Endothelial cell (in vitro differentiated cells): ENCODE data around the gene GRID1. TPM values are rescaled to one million over a fixed set of nuclear protein-coding genes. Genes with fewer than 3 reads are reported as not detected.

Experiments
- DNase-seq: peaks from one replicate; pipeline ENCODE4 v3.0.0; 2021; ENCODE audit warnings: low spot score
- H3K27ac Mint-ChIP-seq: one replicate; pipeline ENCODE4 v1.8.0; 2021; ENCODE audit warnings: mixed read lengths, inconsistent platforms; ENCODE audit not compliant: unreplicated experiment
- H3K27me3 Mint-ChIP-seq: one replicate; pipeline ENCODE4 v1.8.0; 2021; ENCODE audit warnings: mild to moderate bottlenecking, moderate library complexity, mixed read lengths, inconsistent platforms; ENCODE audit not compliant: unreplicated experiment
- H3K36me3 Mint-ChIP-seq: one replicate; pipeline ENCODE4 v1.8.0; 2021; ENCODE audit warnings: mild to moderate bottlenecking, low read depth, mixed read lengths, inconsistent platforms; ENCODE audit not compliant: unreplicated experiment
- H3K4me1 Mint-ChIP-seq: one replicate; pipeline ENCODE4 v1.8.0; 2021; ENCODE audit warnings: mild to moderate bottlenecking, mixed read lengths, inconsistent platforms; ENCODE audit not compliant: unreplicated experiment
- H3K4me3 Mint-ChIP-seq: one replicate; pipeline ENCODE4 v1.8.0; 2021; ENCODE audit warnings: mild to moderate bottlenecking, mixed read lengths, inconsistent platforms; ENCODE audit not compliant: unreplicated experiment
- H3K9me3 Mint-ChIP-seq: one replicate; pipeline ENCODE4 v1.8.0; 2021; ENCODE audit warnings: mixed read lengths, inconsistent platforms; ENCODE audit not compliant: unreplicated experiment
- CTCF ChIP-seq: fragments of 200-600 bp; sonication (generic); IDR thresholded peaks from one replicate; pipeline ENCODE4 v1.5.0; 2021; ENCODE audit warnings: antibody characterized with exemption; ENCODE audit not compliant: unreplicated experiment
- total RNA-seq: library from RNA; stranded (reverse); fragmentation: NEBNext Ultra II Directional; extraction: Animal tissue kit (Norgen Biotek cat#: 25700); gene quantifications from one replicate; pipeline ENCODE4 v1.2.1, GENCODE V29; 2021; ENCODE audit not compliant: unreplicated experiment

Gene GRID1
- total RNA-seq, 1 donor from 2014 or later: 0.26 TPM

- H3K36me3 Mint-ChIP-seq: no peaks in the 10 kb centered on the region
- H3K9me3 Mint-ChIP-seq: no peaks in the 10 kb centered on the region
- no peak overlapping the region for H3K4me3 Mint-ChIP-seq
- no peak overlapping the region for H3K27ac Mint-ChIP-seq
- DNase-seq: no peak
- no peaks in the 10 kb centered on the region for H3K4me1 Mint-ChIP-seq
- TF ChIP-seq CTCF: no peak
- peaks cover 5% of the 10 kb centered on the region for H3K27me3 Mint-ChIP-seq
Observed at GRCh38 chr10:85641479-85642009, 725.1 kb downstream of the GRID1 start.

- Mint-ChIP-seq H3K4me1 (no peaks in the 10 kb centered on the region), H3K27ac (no peak overlapping the region), H3K9me3 (peaks cover 3% of the 10 kb centered on the region), H3K4me3 (no peak overlapping the region), H3K36me3 (no peaks in the 10 kb centered on the region), H3K27me3 (peaks cover 4% of the 10 kb centered on the region)
- TF ChIP-seq CTCF: no peak
- no peak for DNase-seq
Observed at GRCh38 chr10:85638797-85639196, 727.8 kb downstream of the GRID1 start.

- no peak overlapping the region for H3K4me3 Mint-ChIP-seq
- peaks cover 4% of the 10 kb centered on the region for H3K27me3 Mint-ChIP-seq
- no peaks in the 10 kb centered on the region for H3K4me1 Mint-ChIP-seq
- TF ChIP-seq CTCF: no peak
- peaks cover 3% of the 10 kb centered on the region for H3K9me3 Mint-ChIP-seq
- no peak for DNase-seq
- H3K36me3 Mint-ChIP-seq: no peaks in the 10 kb centered on the region
- H3K27ac Mint-ChIP-seq: no peak overlapping the region
Observed at GRCh38 chr10:85635650-85636049, 730.9 kb downstream of the GRID1 start.

DNA sequence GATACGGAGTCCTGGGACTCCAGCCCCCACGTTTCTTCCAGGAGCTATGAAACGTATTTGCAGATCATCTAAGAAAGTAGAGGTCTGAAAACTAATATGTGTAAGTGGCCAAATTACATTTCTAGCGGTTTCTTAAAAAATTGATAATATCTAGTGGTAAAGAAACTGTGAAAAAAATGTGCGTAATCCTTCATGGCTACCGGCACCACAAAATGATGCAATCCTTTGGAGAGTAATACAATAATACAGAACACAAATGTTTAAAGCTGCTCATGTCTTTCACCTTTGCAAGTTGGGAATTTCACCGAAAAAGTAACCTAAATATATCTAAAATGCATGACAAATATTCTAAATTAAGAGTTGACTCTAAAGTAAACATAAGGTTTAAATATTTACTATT lies 742.1 kb downstream of the GRID1 start:
- Mint-ChIP-seq H3K4me1 (no peaks in the 10 kb centered on the region), H3K27ac (no peak overlapping the region), H3K27me3 (no peaks in the 10 kb centered on the region), H3K36me3 (no peaks in the 10 kb centered on the region), H3K4me3 (no peak overlapping the region), H3K9me3 (peaks cover 16% of the 10 kb centered on the region)
- no peak for TF ChIP-seq CTCF
- no peak for DNase-seq

- Mint-ChIP-seq H3K9me3 (peaks cover 16% of the 10 kb centered on the region), H3K27me3 (no peaks in the 10 kb centered on the region), H3K4me3 (no peak overlapping the region), H3K27ac (no peak overlapping the region), H3K4me1 (no peaks in the 10 kb centered on the region), H3K36me3 (no peaks in the 10 kb centered on the region)
- TF ChIP-seq CTCF: no peak
- no peak for DNase-seq
Observed at GRCh38 chr10:85623758-85624157, 742.8 kb downstream of the GRID1 start.
